Smooth muscle cell (in vitro differentiated cells): ENCODE measurements around the gene PLEKHM2. TPM values are rescaled to one million over a fixed set of nuclear protein-coding genes. Genes with fewer than 3 reads are reported as not detected.

Source experiments
- DNase-seq: peaks from one replicate; lab custom pipeline; 2025; ENCODE audit not compliant: unreplicated experiment; lab: John Stamatoyannopoulos, UW
- H2AFZ ChIP-seq: fragments of 200-600 bp; sonication (generic); 2 replicates; pipeline ENCODE4 v1.6.0; 2016; ENCODE audit warnings: antibody characterized with exemption, low read depth, mild to moderate bottlenecking
- H3F3A ChIP-seq: fragments of 200-600 bp; sonication (generic); 2 replicates; pipeline ENCODE4 v1.6.0; 2017; ENCODE audit warnings: antibody characterized with exemption, low read depth
- H3K27ac ChIP-seq: fragments of 200-600 bp; sonication (generic); 2 replicates; pipeline ENCODE4 v1.5.1; 2016; ENCODE audit warnings: low read depth, mild to moderate bottlenecking
- H3K27me3 ChIP-seq: fragments of 200-600 bp; sonication (generic); 2 replicates; pipeline ENCODE4 v1.6.1; 2016; ENCODE audit warnings: low read depth, mild to moderate bottlenecking
- H3K36me3 ChIP-seq: fragments of 200-600 bp; sonication (generic); 2 replicates; pipeline ENCODE4 v1.5.1; 2016; ENCODE audit warnings: low read depth
- H3K4me1 ChIP-seq: fragments of 200-600 bp; sonication (generic); 2 replicates; pipeline ENCODE4 v1.5.1; 2016; ENCODE audit warnings: low read depth
- H3K4me2 ChIP-seq: fragments of 200-600 bp; sonication (generic); 2 replicates; pipeline ENCODE4 v1.6.0; 2016; ENCODE audit warnings: mild to moderate bottlenecking
- H3K4me3 ChIP-seq: fragments of 200-600 bp; sonication (generic); 2 replicates; pipeline ENCODE4 v1.5.1; 2016; ENCODE audit warnings: mild to moderate bottlenecking
- H3K79me2 ChIP-seq: fragments of 200-600 bp; sonication (generic); 2 replicates; pipeline ENCODE4 v1.6.0; 2016; ENCODE audit warnings: low read depth, mild to moderate bottlenecking
- H3K9ac ChIP-seq: fragments of 200-600 bp; sonication (generic); 2 replicates; pipeline ENCODE4 v1.6.0; 2016; ENCODE audit warnings: low read depth
- H3K9me3 ChIP-seq: fragments of 200-600 bp; sonication (generic); replicated peaks from 2 replicates; pipeline ENCODE4 v1.5.1; 2016; ENCODE audit warnings: low read depth
- H4K20me1 ChIP-seq: fragments of 200-600 bp; sonication (generic); 2 replicates; pipeline ENCODE4 v1.6.0; 2016; ENCODE audit warnings: low read depth
- CTCF ChIP-seq: fragments of 200-600 bp; sonication (generic); IDR thresholded peaks from 2 replicates; pipeline ENCODE4 v1.5.1; 2017; ENCODE audit warnings: borderline replicate concordance, mild to moderate bottlenecking, antibody characterized with exemption; ENCODE audit not compliant: insufficient read depth, poor library complexity, severe bottlenecking
- WGBS: methylation state at CpG from one replicate; pipeline ENCODE4 v1.1.7; 2016; ENCODE audit warnings: low lambda C conversion rate; 5-methylcytosine and 5-hydroxymethylcytosine counted together
- polyA plus RNA-seq: library from polyadenylated mRNA; unstranded; fragments of >200 nt; fragmentation: Nextera tagmentation; extraction: Ambion mirVana; gene quantifications from 2 replicates; pipeline ENCODE4 v1.2.1, GENCODE V29; 2016
- total RNA-seq: library from RNA; depleted of rRNA; stranded (reverse); fragments of >200 nt; gene quantifications from 2 replicates; pipeline ENCODE4 v1.2.3, GENCODE V29; 2014

The PLEKHM2 gene
- total and polyA plus RNA-seq, 2 experiments from 2014 or later: 26.5 to 39.6 TPM

- H3K27me3 ChIP-seq: no peaks in the 10 kb centered on the region
- no peak overlapping the region for H3K27ac ChIP-seq
- no peaks in the 10 kb centered on the region for H3F3A ChIP-seq
- no peak overlapping the region for H3K9ac ChIP-seq
- no peaks in the 10 kb centered on the region for H4K20me1 ChIP-seq
- H3K79me2 ChIP-seq: no peaks in the 10 kb centered on the region
- DNase-seq: no peak
- no peaks in the 10 kb centered on the region for H3K4me1 ChIP-seq
- no peak overlapping the region for H3K4me2 ChIP-seq
- TF ChIP-seq CTCF: no peak
- H3K36me3 ChIP-seq: no peaks in the 10 kb centered on the region
- no peaks in the 10 kb centered on the region for H3K9me3 ChIP-seq
- no peak overlapping the region for H2AFZ ChIP-seq
- 90% methylated on average over 10 of the region's 10 CpGs for WGBS
- no peak overlapping the region for H3K4me3 ChIP-seq
Observed at GRCh38 chr1:15669074-15669473, 15.0 kb upstream of the PLEKHM2 start.

DNA sequence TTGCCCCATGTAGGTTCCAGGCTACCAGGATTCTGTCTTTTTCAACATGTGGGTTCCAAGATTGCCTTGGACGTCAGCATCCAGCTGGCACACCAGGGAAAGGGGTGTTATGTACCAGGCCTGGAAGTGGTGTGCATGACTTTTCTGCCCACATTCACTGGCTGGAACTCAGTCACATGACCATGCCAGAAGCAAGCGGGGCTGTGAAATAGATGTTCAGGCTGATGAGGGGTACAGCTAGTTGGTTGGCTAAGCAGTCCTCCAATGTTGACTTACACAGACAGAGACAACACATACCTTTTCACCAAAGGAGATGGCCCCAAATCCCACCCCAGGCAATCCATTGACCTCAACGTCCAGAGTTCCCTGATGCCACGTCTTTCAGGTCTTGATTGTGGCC is 14.3 kb upstream of the PLEKHM2 start:
- no peak overlapping the region for H3K9ac ChIP-seq
- H3K9me3 ChIP-seq: no peaks in the 10 kb centered on the region
- H3K4me2 ChIP-seq: no peak overlapping the region
- H3K4me3 ChIP-seq: no peak overlapping the region
- no peaks in the 10 kb centered on the region for H3K79me2 ChIP-seq
- no peak for DNase-seq
- H2AFZ ChIP-seq: no peak overlapping the region
- no peaks in the 10 kb centered on the region for H3K36me3 ChIP-seq
- no peak overlapping the region for H3K27ac ChIP-seq
- TF ChIP-seq CTCF: no peak
- no peaks in the 10 kb centered on the region for H3F3A ChIP-seq
- no peaks in the 10 kb centered on the region for H4K20me1 ChIP-seq
- H3K27me3 ChIP-seq: no peaks in the 10 kb centered on the region
- H3K4me1 ChIP-seq: no peaks in the 10 kb centered on the region
- 89% methylated on average over 4 of the region's 4 CpGs for WGBS

DNA sequence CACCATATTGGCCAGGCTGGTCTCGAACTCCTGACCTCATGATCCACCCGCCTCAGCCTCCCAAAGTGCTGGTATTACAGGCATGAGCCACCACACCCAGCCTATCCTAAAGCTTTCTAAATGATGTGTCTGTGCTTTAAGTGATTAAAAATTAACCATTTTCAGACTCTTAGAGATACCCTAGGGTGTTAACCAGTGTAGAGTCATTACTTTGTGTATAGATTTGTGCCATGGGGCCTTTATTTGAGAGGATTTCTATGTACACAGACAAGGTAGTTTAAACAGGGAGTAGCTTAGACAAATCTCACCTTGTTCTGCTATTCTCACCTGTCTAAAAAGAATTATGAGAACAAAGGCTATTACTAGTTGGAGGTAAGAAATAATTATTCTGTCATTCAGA is 12.7 kb upstream of the PLEKHM2 start:
- H3K36me3 ChIP-seq: no peaks in the 10 kb centered on the region
- no peak overlapping the region for H2AFZ ChIP-seq
- DNase-seq: no peak
- H3K9ac ChIP-seq: no peak overlapping the region
- no peaks in the 10 kb centered on the region for H3K27me3 ChIP-seq
- no peak for TF ChIP-seq CTCF
- no peaks in the 10 kb centered on the region for H3K79me2 ChIP-seq
- no peaks in the 10 kb centered on the region for H3F3A ChIP-seq
- 97% methylated on average over 2 of the region's 2 CpGs for WGBS
- no peak overlapping the region for H3K4me2 ChIP-seq
- H3K27ac ChIP-seq: no peak overlapping the region
- no peaks in the 10 kb centered on the region for H4K20me1 ChIP-seq
- H3K9me3 ChIP-seq: no peaks in the 10 kb centered on the region
- H3K4me3 ChIP-seq: no peak overlapping the region
- no peaks in the 10 kb centered on the region for H3K4me1 ChIP-seq

GRCh38 chr1:15674386-15675159 is 9.5 kb upstream of the PLEKHM2 start:
- Histone ChIP-seq H3K4me2 (no peak overlapping the region), H4K20me1 (no peaks in the 10 kb centered on the region), H2AFZ (no peak overlapping the region), H3K27ac (no peak overlapping the region), H3K79me2 (no peaks in the 10 kb centered on the region), H3K36me3 (no peaks in the 10 kb centered on the region), H3K4me1 (no peaks in the 10 kb centered on the region), H3K4me3 (no peak overlapping the region), H3F3A (peaks cover 1% of the 10 kb centered on the region), H3K9ac (no peak overlapping the region), H3K9me3 (no peaks in the 10 kb centered on the region), H3K27me3 (no peaks in the 10 kb centered on the region)
- TF ChIP-seq CTCF: no peak
- no peak for DNase-seq
- 89% methylated on average over 12 of the region's 12 CpGs for WGBS
